Erythroblast (primary cell): ENCODE measurements around the gene DDX47.

ENCODE experiments used
- GATA1 ChIP-seq: IDR thresholded peaks from 2 replicates; pipeline ENCODE4 v1.6.1; 2011; ENCODE audit warnings: low read depth, mild to moderate bottlenecking, control low read depth, low read length, moderate library complexity
- POLR2A ChIP-seq: IDR thresholded peaks from 2 replicates; pipeline ENCODE4 v1.6.1; 2011; ENCODE audit warnings: mild to moderate bottlenecking, low read length

DNA sequence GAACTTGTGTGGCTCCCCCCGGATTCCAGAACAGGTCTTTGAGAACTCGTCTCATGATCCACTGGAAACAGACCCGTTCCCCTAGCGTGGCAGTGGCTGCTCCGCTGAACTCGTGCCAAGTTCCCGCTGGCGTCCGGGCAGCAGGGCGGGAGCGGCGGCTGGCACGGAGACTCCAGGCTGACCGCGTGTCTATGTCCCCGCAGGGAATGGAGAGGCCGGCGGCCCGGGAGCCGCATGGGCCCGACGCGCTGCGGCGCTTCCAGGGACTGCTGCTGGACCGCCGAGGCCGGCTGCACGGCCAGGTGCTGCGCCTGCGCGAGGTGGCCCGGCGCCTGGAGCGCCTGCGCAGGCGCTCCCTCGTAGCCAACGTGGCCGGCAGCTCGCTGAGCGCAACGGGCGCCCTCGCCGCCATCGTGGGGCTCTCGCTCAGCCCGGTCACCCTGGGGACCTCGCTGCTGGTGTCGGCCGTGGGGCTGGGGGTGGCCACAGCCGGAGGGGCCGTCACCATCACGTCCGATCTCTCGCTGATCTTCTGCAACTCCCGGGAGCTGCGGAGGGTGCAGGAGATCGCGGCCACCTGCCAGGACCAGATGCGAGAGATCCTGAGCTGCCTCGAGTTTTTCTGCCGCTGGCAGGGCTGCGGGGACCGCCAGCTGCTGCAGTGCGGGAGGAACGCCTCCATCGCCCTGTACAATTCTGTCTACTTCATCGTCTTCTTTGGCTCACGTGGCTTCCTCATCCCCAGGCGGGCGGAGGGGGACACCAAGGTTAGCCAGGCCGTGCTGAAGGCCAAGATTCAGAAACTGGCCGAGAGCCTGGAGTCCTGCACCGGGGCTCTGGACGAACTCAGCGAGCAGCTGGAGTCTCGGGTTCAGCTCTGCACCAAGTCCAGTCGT is 26.2 kb upstream of the DDX47 start:
- TF ChIP-seq POLR2A (peak; percentile 82), GATA1 (no peak)
